Measurements from ENCODE around the gene BTN1A1.
"Not testable (repeated sequence)": the region's sequence is repeated elsewhere in the genome, so short reads cannot be mapped to it uniquely, and the experiment has no call there.

Gene BTN1A1

GRCh38 chr6:26476896-26477295 is 23.2 kb upstream of the BTN1A1 start:
- no peak for DNase-seq (ENCODE audit: low spot score)

DNA sequence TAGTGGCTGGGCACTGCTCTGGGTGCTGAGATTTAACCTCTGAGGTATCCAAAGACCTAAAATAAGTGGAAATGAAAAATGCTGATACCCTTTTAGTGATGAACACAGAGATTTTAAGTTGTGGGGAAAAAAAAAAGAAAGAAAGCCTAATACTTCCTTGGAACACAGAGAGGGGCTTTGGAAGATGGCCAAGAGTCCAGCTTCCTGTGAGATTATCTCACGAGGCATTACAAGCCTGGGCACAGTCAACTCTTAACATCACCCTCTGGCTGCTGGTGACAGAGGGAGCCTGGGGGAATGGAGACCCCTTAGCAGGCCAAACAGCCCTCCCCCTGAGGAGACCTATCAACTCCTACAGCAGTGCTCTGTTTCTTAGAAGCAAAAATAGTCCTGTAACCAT is 22.7 kb upstream of the BTN1A1 start:
- no peak for DNase-seq (ENCODE audit: low spot score)

DNA sequence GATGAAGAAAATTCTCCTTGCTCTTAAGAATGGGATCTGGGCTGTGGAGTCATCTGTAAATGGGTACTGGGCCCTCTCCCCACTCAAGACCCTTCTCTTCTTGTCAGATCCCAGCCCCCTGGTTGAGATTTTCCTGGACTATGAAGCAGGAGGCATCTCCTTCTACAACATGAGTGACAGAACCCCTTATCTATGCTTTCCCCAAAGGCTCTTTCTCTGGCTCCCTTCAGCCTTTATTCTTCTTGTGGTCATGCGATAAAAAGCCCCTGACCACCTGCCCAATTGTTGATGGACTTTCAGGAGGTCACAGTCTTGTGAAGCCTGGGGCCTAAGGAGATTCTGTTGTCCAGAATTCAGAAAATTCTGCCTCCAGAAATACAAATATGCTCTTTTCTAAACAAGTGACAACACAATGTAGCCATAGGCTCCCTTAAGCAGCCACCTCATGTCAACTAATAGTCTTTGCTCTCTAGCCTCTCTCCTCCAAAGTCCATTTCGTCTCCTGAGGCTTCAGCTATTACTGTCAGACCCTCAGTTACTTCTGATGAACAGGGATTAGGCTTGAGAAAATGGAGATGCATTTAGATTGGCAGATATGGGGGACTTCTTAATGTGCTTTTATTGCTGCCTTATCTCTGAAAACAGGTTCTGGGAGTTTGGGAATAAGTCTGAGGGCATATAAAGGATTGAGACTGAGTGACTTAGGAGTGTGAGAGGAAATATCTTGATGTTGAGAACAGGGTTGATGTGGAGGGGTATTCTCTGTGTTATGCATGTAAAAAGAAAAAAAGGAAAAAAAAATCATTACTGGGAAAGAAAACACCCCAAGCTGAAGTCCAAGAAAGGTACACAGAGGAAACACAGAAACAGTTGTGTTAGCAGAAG is 21.8 kb upstream of the BTN1A1 start:
- DNase-seq (ENCODE audit: low spot score), result no peak

DNA sequence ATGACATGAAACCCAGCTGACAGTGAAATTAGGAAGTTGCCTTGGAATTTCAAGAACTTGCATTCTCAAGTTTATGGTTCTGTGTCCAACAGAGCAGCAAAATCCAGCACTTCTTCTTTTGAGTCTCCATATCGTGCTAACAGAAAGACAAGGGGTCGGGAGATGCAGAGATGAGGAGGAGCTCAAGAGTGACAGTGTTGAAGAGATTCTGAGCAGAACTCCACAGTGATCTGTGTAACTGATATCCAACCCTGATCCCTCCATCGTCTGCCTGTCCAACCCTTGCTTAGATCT is 21.2 kb upstream of the BTN1A1 start:
- DNase-seq (ENCODE audit: low spot score), result no peak

- no peak for DNase-seq (ENCODE audit: low spot score)
These were observed 17.8 kb upstream of the BTN1A1 start for GRCh38 chr6:26482338-26482737.

DNA sequence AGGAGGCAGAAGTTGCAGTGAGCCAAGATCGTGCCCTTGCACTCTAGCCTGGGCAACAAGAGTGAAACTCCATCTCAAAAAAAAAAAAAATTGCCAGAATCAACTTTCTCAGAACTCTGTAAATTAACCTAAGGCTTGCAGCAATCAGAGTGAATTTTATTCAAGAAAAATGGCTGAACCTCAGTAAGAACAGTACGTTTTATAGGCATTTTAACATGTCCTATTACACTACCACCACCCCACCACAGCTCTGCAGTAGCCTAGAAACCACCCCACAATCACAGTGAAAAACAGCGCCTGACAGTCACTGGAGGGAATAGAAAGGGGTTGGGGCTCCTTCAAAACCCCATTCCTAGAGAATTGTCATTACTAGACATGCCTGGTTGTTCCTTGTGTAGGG is 16.4 kb upstream of the BTN1A1 start:
- DNase-seq (ENCODE audit: low spot score), result no peak

GRCh38 chr6:26484161-26484560 is 15.9 kb upstream of the BTN1A1 start:
- no peak for DNase-seq (ENCODE audit: low spot score)

DNA sequence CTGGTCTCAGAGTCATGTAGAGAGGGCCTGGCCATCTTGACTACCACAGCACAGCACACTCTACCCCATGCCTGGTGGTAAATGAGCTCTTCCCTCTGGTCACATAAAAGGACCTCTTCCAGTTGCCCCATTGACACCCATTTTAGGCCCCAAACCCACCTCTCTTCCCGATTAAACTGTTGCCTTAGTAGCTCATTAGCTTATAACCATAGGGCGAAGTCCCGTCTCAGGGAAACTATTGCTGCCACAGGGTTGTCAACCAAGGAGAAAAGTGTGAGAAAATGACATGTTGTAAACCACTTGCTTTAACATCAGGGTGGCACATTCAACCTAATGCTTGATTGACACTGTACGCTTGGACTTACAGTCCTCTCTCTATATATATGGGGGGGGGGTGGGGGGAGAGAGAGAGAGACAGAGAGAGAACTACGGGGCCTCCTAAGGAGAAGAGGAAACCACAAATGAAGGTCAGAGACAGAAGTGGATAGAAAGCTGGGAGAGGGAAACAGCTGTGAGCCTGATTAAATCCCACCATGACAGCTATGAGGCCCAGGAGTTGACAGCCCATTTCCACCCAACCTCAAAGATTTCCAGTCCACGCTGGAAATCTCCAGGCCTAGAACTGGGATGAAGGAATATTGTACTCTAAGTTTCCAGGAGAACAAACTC is 14.9 kb upstream of the BTN1A1 start:
- no peak for DNase-seq (ENCODE audit: low spot score)

- DNase-seq (ENCODE audit: low spot score), result no peak
These were observed 13.7 kb upstream of the BTN1A1 start for GRCh38 chr6:26486358-26486757.

DNA sequence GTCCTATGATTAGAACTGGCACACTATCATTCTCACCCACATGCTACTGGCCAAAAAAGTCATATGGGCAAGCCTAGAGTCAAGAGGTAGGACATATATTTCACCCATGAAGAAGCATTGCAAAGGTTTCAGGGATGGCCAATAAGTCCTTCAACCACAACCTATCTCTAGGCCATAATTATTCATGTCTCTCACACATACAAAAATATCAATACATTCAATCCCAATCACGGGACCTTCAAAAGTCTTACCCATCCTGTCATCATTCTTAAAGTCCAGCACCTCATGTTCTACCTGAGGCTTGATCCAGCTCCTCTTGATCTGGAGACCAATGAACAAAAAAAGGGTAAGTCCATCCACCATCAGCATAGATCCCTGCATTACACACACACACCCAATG is 12.6 kb upstream of the BTN1A1 start:
- DNase-seq (ENCODE audit: low spot score), result no peak

DNA sequence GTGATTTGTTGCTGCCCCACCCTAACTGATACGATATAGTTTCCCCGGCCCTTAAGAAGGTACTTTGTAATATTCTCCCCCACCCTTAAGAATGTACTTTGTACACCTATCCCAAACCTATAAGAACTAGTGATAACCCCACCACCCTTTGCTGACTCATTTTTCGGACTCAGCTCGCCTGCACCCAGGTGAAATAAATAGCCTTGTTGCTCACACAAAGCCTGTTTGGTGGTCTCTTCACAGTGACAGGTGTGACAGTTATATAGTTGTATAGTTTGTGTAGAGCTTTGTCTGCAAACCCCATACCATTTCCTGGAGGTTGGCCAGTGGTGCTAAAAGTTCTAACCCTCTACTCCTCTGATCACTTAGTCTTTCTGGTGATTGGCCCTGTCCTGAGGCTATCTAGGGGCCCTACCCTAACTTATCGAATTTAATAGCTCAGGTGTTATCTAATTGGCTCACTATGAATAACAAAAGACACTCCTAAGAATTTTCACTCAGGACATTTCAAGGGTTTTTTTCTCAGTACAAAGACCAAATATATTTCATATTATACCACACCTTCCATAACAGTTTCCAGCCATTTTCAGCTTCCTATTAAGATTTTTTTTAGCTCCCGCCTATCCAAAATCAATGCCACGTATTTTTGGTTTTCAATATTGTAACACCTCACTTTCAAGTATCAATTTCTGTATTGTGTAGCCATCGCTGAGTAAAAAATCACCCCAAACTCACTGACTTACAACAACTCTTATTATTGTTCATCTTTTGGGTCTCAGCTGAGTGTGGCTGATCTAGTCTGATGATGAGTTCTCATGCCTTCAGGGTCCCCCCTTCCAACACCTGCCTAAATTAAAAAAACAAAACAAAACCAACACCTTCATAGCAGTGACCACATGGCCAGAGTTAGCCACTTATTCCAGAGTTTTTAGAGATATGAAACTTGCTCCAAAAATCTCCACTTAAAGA is 9.8 kb upstream of the BTN1A1 start:
- no peak for DNase-seq (ENCODE audit: low spot score)

GRCh38 chr6:26491604-26492003 is 8.5 kb upstream of the BTN1A1 start:
- no peak for DNase-seq (ENCODE audit: low spot score)

DNA sequence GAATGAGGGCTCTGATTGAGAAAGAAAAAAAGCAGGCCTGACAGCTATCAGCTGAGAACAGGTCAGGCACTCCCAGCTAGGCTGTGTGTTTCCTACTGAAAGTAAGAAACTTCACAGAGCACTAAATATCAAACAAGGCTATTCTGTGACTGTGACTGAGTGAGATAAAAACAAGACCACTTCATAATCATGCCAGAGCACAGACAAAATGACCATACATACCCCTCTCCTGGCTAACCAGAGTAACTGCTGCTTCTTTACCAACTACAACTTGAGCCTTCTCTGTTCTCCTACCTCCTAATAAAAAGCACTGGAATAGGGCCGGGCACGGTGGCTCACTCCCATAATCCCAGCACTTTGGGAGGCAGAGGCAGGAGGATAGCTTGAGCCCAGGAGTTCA is 6.8 kb upstream of the BTN1A1 start:
- DNase-seq (ENCODE audit: low spot score), result no peak

DNA sequence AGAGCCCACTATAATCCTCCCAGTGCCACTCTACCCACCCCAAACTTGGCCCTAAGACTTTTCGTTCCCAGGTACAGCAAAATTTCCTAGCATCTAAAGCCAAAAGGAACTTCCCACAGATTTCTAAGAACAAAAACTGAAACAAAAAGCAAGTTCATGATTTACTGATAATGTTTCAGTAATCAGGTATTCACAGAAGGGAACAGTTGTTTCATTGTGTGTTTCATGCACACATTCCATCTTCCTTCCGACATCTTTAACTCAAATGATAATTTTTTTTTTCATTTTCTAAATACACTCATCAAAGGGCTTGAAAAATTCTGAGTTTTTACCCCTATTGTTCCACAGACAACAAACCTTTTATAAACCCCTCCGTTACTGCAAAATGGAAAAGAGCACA is 6.0 kb upstream of the BTN1A1 start:
- no peak for DNase-seq (ENCODE audit: low spot score)

DNA sequence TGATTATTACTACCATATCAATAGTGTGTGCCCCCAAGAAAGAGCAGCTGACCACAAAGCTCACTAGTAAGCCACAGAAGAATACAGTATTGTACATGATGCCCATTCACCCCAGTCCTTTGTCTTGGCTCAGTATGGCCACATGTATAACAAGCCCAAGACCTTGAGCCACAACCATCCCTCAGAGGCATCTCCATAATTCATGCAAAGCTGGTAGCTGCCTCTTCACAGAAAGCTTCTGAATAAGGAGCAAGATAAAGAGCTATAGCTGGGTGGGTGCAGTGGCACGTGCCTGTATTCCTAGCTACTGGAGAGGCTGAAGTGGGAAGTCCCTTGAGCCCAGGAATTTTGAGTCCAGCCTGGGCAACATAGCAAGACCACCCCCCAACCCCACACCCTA is 4.8 kb upstream of the BTN1A1 start:
- DNase-seq (ENCODE audit: low spot score), result no peak

- DNase-seq (ENCODE audit: low spot score), result no peak
These were observed 2.5 kb upstream of the BTN1A1 start for GRCh38 chr6:26497610-26498009.

DNA sequence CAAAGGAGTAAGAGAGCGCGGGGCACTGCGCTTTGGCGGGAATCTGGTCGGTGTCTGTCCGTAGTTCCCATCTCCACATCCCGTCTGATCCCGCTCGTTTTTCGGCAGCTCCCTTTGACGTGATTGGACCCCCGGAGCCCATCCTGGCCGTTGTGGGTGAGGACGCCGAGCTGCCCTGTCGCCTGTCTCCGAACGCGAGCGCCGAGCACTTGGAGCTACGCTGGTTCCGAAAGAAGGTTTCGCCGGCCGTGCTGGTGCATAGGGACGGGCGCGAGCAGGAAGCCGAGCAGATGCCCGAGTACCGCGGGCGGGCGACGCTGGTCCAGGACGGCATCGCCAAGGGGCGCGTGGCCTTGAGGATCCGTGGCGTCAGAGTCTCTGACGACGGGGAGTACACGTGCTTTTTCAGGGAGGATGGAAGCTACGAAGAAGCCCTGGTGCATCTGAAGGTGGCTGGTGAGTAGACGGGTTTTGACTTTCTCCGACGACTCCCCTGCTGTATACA is 1.4 kb downstream of the BTN1A1 start:
- DNase-seq (ENCODE audit: low spot score), result peak; percentile 44

DNA sequence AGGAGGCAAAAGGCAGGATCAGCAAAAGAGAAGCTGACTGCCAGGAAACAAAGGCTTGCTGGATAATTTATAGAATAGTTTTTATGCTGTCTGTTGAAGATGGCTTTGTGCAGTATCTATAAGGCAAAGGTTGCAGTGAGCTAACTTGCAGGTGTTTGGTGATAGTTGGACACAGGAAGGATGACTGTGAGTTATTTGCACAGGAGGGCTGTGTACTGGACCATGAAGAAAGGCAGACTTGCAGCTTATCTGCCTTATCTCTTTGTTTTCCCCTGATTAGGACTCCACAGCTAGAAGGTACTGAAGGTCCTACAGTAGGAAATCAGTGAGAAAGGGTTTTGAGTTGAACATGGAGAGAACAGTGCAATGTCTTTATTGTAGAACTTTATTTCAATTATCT is 2.1 kb downstream of the BTN1A1 start:
- DNase-seq (ENCODE audit: low spot score), result no peak

DNA sequence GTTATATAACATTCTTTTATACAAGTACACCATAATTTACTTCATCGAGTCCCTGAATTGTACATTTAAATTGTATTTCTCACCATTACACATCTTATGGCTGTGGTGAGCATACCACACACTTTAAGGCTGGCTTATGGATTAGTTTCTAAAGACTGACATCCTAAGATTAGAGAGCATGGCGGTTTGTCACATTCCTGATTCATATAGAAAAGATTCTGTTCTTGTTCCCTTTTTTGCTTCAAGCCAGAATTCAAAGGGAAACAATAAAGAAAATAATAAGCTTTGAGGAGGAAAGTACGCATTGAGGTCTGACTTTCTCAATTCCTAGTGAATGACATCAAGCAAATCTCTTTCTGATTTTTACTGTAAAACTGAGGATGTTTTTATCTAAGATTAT is 2.5 kb downstream of the BTN1A1 start:
- DNase-seq (ENCODE audit: low spot score), result no peak

- DNase-seq (ENCODE audit: low spot score), result no peak
These were observed 7.6 kb downstream of the BTN1A1 start for GRCh38 chr6:26507658-26508057.

- DNase-seq (ENCODE audit: low spot score), result not testable (repeated sequence)
These were observed 10.9 kb downstream of the BTN1A1 start for GRCh38 chr6:26511033-26511432.

GRCh38 chr6:26514984-26515383 is 14.9 kb downstream of the BTN1A1 start:
- DNase-seq (ENCODE audit: low spot score), result no peak
